Osteocyte (in vitro differentiated cells): ENCODE data around the gene AHR. TPM values are rescaled to one million over a fixed set of nuclear protein-coding genes. Genes with fewer than 3 reads are reported as not detected.
A peak's percentile ranks its signal among the peaks of the same experiment; 100 is the strongest.

Experiments used
- DNase-seq: peaks from one replicate; pipeline ENCODE4 v3.0.0; 2021; ENCODE audit warnings: mixed read lengths; ENCODE audit not compliant: unreplicated experiment; ENCODE audit errors: extremely low spot score
- H3K27ac Mint-ChIP-seq: one replicate; pipeline ENCODE4 v1.8.0; 2021; ENCODE audit warnings: mild to moderate bottlenecking, mixed read lengths; ENCODE audit not compliant: unreplicated experiment
- H3K27me3 Mint-ChIP-seq: one replicate; pipeline ENCODE4 v1.8.0; 2021; ENCODE audit warnings: mixed read lengths; ENCODE audit not compliant: unreplicated experiment
- H3K36me3 Mint-ChIP-seq: one replicate; pipeline ENCODE4 v1.8.0; 2021; ENCODE audit warnings: mixed read lengths; ENCODE audit not compliant: unreplicated experiment
- H3K4me1 Mint-ChIP-seq: one replicate; pipeline ENCODE4 v1.8.0; 2021; ENCODE audit warnings: mixed read lengths; ENCODE audit not compliant: unreplicated experiment
- H3K4me3 Mint-ChIP-seq: one replicate; pipeline ENCODE4 v1.8.0; 2021; ENCODE audit warnings: mild to moderate bottlenecking, moderate library complexity, mixed read lengths; ENCODE audit not compliant: unreplicated experiment
- H3K9me3 Mint-ChIP-seq: one replicate; pipeline ENCODE4 v1.8.0; 2021; ENCODE audit warnings: mixed read lengths; ENCODE audit not compliant: unreplicated experiment
- CTCF ChIP-seq: fragments of 200-600 bp; sonication (generic); IDR thresholded peaks from 2 replicates; pipeline ENCODE4 v1.5.0; 2021; ENCODE audit warnings: antibody characterized with exemption, mild to moderate bottlenecking, moderate library complexity
- total RNA-seq: library from RNA; stranded (reverse); gene quantifications from 2 replicates; pipeline ENCODE4 v1.2.1, GENCODE V29; 2021

AHR gene
- total RNA-seq, 1 donor from 2014 or later = 270 TPM

- TF ChIP-seq CTCF = no peak
- Mint-ChIP-seq H3K27ac (peak overlapping the region; percentile 61), H3K9me3 (no peaks in the 10 kb centered on the region), H3K27me3 (no peaks in the 10 kb centered on the region), H3K4me1 (peaks cover 65% of the 10 kb centered on the region), H3K4me3 (no peak overlapping the region), H3K36me3 (peaks cover 42% of the 10 kb centered on the region)
- no peak for DNase-seq
Observed at GRCh38 chr7:17311194-17311593, 12.7 kb downstream of the AHR start.

- peaks cover 48% of the 10 kb centered on the region for H3K36me3 Mint-ChIP-seq
- H3K4me3 Mint-ChIP-seq = no peak overlapping the region
- H3K4me1 Mint-ChIP-seq = peaks cover 72% of the 10 kb centered on the region
- DNase-seq = no peak
- peak overlapping the region; percentile 61 for H3K27ac Mint-ChIP-seq
- TF ChIP-seq CTCF = no peak
- no peaks in the 10 kb centered on the region for H3K27me3 Mint-ChIP-seq
- no peaks in the 10 kb centered on the region for H3K9me3 Mint-ChIP-seq
Observed at GRCh38 chr7:17311952-17312351, 13.5 kb downstream of the AHR start.

- no peak for DNase-seq
- no peak for TF ChIP-seq CTCF
- Mint-ChIP-seq H3K9me3 (no peaks in the 10 kb centered on the region), H3K4me1 (peaks cover 77% of the 10 kb centered on the region), H3K4me3 (no peak overlapping the region), H3K36me3 (peaks cover 52% of the 10 kb centered on the region), H3K27me3 (no peaks in the 10 kb centered on the region), H3K27ac (peak overlapping the region; percentile 74)
Observed at GRCh38 chr7:17312641-17313040, 14.2 kb downstream of the AHR start.

GRCh38 chr7:17313194-17313593 lies 14.7 kb downstream of the AHR start:
- H3K9me3 Mint-ChIP-seq = no peaks in the 10 kb centered on the region
- peaks cover 82% of the 10 kb centered on the region for H3K4me1 Mint-ChIP-seq
- no peak for DNase-seq
- TF ChIP-seq CTCF = no peak
- no peak overlapping the region for H3K4me3 Mint-ChIP-seq
- H3K36me3 Mint-ChIP-seq = peaks cover 58% of the 10 kb centered on the region
- peak overlapping the region; percentile 74 for H3K27ac Mint-ChIP-seq
- H3K27me3 Mint-ChIP-seq = no peaks in the 10 kb centered on the region

- no peak for DNase-seq
- no peak for TF ChIP-seq CTCF
- H3K4me1 Mint-ChIP-seq = peaks cover 85% of the 10 kb centered on the region
- H3K27me3 Mint-ChIP-seq = no peaks in the 10 kb centered on the region
- peaks cover 67% of the 10 kb centered on the region for H3K36me3 Mint-ChIP-seq
- H3K27ac Mint-ChIP-seq = peak overlapping the region; percentile 74
- no peak overlapping the region for H3K4me3 Mint-ChIP-seq
- H3K9me3 Mint-ChIP-seq = no peaks in the 10 kb centered on the region
Observed at GRCh38 chr7:17315974-17316373, 17.5 kb downstream of the AHR start.
